ENCODE results near the gene ZNF414. TPM values are rescaled to one million over a fixed set of nuclear protein-coding genes. Genes with fewer than 3 reads are reported as not detected.

The ZNF414 gene
- total and polyA plus RNA-seq, 10 of the 15 experiments (the other 5 are each of a cell fraction or from before 2014, with no cell fraction given), result 0.16 to 23.7 (median 5.3) TPM; not detected in 1

- TF ChIP-seq KDM1A (IDR thresholded peaks at IDR 0.05; ENCODE audit: borderline replicate concordance), result no peak
- TF ChIP-seq E2F4 (IDR thresholded peaks at IDR 0.05; ENCODE audit: low read depth, low read length), result no peak
- no peak for TF ChIP-seq MTA2 (IDR thresholded peaks at IDR 0.05; ENCODE audit: low read depth)
- TF ChIP-seq CHD2 (IDR thresholded peaks at IDR 0.05; ENCODE audit: borderline replicate concordance, low read depth, low read length), result peak; percentile 99
- TF ChIP-seq PKNOX1 (IDR thresholded peaks at IDR 0.05), result peak; percentile 96
- TF ChIP-seq ZNF622 (IDR thresholded peaks at IDR 0.05), result no peak
- peak; percentile 96; the same call in 1 of the 2 replicates for TF ChIP-seq ZNF207 (IDR thresholded peaks at IDR 0.05; ENCODE audit: borderline replicate concordance)
- TF ChIP-seq ZSCAN29 (IDR thresholded peaks at IDR 0.05), result no peak
- no peak for TF ChIP-seq JUND (IDR thresholded peaks at IDR 0.05; ENCODE audit: low read depth, low read length)
- peak; percentile 76 for TF ChIP-seq E4F1 (IDR thresholded peaks at IDR 0.05; ENCODE audit: borderline replicate concordance, partially characterized antibody)
- TF ChIP-seq ZBTB11 (CRISPR knock-in tag; IDR thresholded peaks at IDR 0.05), result no peak
- no peak for TF ChIP-seq SREBF2 (IDR thresholded peaks at IDR 0.05; ENCODE audit: low read length)
- peak; percentile 89 for TF ChIP-seq IKZF1 (conservative IDR thresholded peaks at IDR 0.05)
- no peak for TF ChIP-seq ETV6 (conservative IDR thresholded peaks at IDR 0.05 in 1 of 2, IDR thresholded peaks at IDR 0.05 in 1 of 2; ENCODE audit: borderline replicate concordance in 1 of 2, low read depth in 1 of 2)
- TF ChIP-seq NR2C1 (IDR thresholded peaks at IDR 0.05), result peak; percentile 50; the same call in 1 of the 2 replicates
- no peak for TF ChIP-seq HSF1 (IDR thresholded peaks at IDR 0.05; ENCODE audit: low read depth, low read length)
- no peak for TF ChIP-seq MEF2A (IDR thresholded peaks at IDR 0.05; ENCODE audit: insufficient read depth, low read depth, low read length)
- TF ChIP-seq PAX8 (IDR thresholded peaks at IDR 0.05), result no peak
- peak; percentile 61; the same call in 2 of the 3 replicates for TF ChIP-seq POU2F2 (IDR thresholded peaks at IDR 0.05; ENCODE audit: borderline replicate concordance, low read depth, low read length)
- 0 out of 2 replicates have a peak, but pooled peaks have one; percentile 66 for TF ChIP-seq RCOR1 (conservative IDR thresholded peaks at IDR 0.05; ENCODE audit: low read depth, low read length)
Measured at GRCh38 chr19:8513687-8514504, at the start of gene ZNF414 (continued).

Measured in GM12878 (cell line).